RWPE2 (cell line): Measurements from ENCODE around the gene DOK6.
"Not testable (repeated sequence)": the region's sequence is repeated elsewhere in the genome, so short reads cannot be mapped to it uniquely, and the experiment has no call there.

Source experiments
- ATAC-seq: fragments of 200-7000 bp; cut with Tn5 transposase; 3 replicates; pipeline ENCODE4 v1.9.1; 2021; ENCODE audit warnings: low read depth
- DNase-seq: peaks from one replicate; pipeline ENCODE4 v3.0.0-alpha.2; 2020; ENCODE audit warnings: low spot score
- H3K27ac ChIP-seq: fragments of 450-650 bp; 2 replicates; pipeline ENCODE4 v1.5.1; 2017; ENCODE audit warnings: mild to moderate bottlenecking; ENCODE audit not compliant: poor library complexity, severe bottlenecking
- H3K27me3 ChIP-seq: fragments of 250-450 bp; sonication (Bioruptor Pico); 2 replicates; pipeline ENCODE4 v1.5.1; 2021; ENCODE audit warnings: mild to moderate bottlenecking, moderate library complexity; ENCODE audit not compliant: insufficient read depth, poor library complexity, severe bottlenecking
- H3K36me3 ChIP-seq: fragments of 250-450 bp; sonication (Bioruptor Pico); 2 replicates; pipeline ENCODE4 v1.5.1; 2020; ENCODE audit warnings: low read depth, mild to moderate bottlenecking, moderate library complexity
- H3K4me1 ChIP-seq: fragments of 250-450 bp; sonication (Bioruptor Pico); 2 replicates; pipeline ENCODE4 v1.5.1; 2021; ENCODE audit warnings: mild to moderate bottlenecking, moderate library complexity; ENCODE audit not compliant: insufficient read depth, poor library complexity, severe bottlenecking
- H3K4me3 ChIP-seq: fragments of 250-450 bp; sonication (Bioruptor Pico); 2 replicates; pipeline ENCODE4 v1.5.1; 2021; ENCODE audit warnings: mild to moderate bottlenecking, moderate library complexity; ENCODE audit not compliant: severe bottlenecking
- H3K9me3 ChIP-seq: fragments of 250-450 bp; sonication (Bioruptor Pico); 2 replicates; pipeline ENCODE4 v1.5.1; 2021; ENCODE audit warnings: mild to moderate bottlenecking, moderate library complexity; ENCODE audit not compliant: severe bottlenecking
- CTCF ChIP-seq: fragments of 450-650 bp; IDR thresholded peaks from one replicate; pipeline ENCODE4 v1.5.1; 2017; ENCODE audit warnings: mild to moderate bottlenecking, moderate library complexity; ENCODE audit not compliant: poor library complexity, severe bottlenecking

The DOK6 gene

GRCh38 chr18:69659142-69659651 is 258.5 kb downstream of the DOK6 start:
- ATAC-seq (no peak), DNase-seq (no peak)

GRCh38 chr18:69662090-69662489 is 261.4 kb downstream of the DOK6 start:
- not testable (repeated sequence) for H3K36me3 ChIP-seq, H3K27ac ChIP-seq, H3K4me1 ChIP-seq, DNase-seq, H3K9me3 ChIP-seq, ATAC-seq, H3K4me3 ChIP-seq
- peaks cover 30% of the 10 kb centered on the region for H3K27me3 ChIP-seq

More at GRCh38 chr18:69659142-69659651, 258.5 kb downstream of the DOK6 start:
- no peaks in the 10 kb centered on the region for H3K9me3 ChIP-seq
- no peak overlapping the region for H3K27ac ChIP-seq
- H3K36me3 ChIP-seq = no peaks in the 10 kb centered on the region
- H3K27me3 ChIP-seq = peaks cover 35% of the 10 kb centered on the region
- no peaks in the 10 kb centered on the region for H3K4me1 ChIP-seq
- no peak for TF ChIP-seq CTCF
- no peak overlapping the region for H3K4me3 ChIP-seq

GRCh38 chr18:69664399-69664798 is 263.7 kb downstream of the DOK6 start:
- Histone ChIP-seq H3K9me3 (no peaks in the 10 kb centered on the region), H3K4me1 (no peaks in the 10 kb centered on the region), H3K4me3 (no peak overlapping the region), H3K27ac (no peak overlapping the region), H3K27me3 (peaks cover 28% of the 10 kb centered on the region), H3K36me3 (no peaks in the 10 kb centered on the region)
- TF ChIP-seq CTCF = no peak
- no peak for ATAC-seq
- no peak for DNase-seq

- Histone ChIP-seq H3K36me3 (no peaks in the 10 kb centered on the region), H3K27ac (no peak overlapping the region), H3K4me1 (no peaks in the 10 kb centered on the region), H3K9me3 (no peaks in the 10 kb centered on the region), H3K27me3 (peaks cover 7% of the 10 kb centered on the region), H3K4me3 (no peak overlapping the region)
- no peak for TF ChIP-seq CTCF
- DNase-seq (no peak), ATAC-seq (no peak; the same call in 2 of the 3 replicates)
Measured at GRCh38 chr18:69674292-69674877, 273.7 kb downstream of the DOK6 start.

- no peak overlapping the region for H3K27ac ChIP-seq
- H3K36me3 ChIP-seq = no peaks in the 10 kb centered on the region
- DNase-seq (no peak), ATAC-seq (no peak)
- no peak for TF ChIP-seq CTCF
- H3K9me3 ChIP-seq = no peaks in the 10 kb centered on the region
- H3K27me3 ChIP-seq = peaks cover 7% of the 10 kb centered on the region
- no peak overlapping the region for H3K4me3 ChIP-seq
- no peaks in the 10 kb centered on the region for H3K4me1 ChIP-seq
Measured at GRCh38 chr18:69674966-69675365, 274.3 kb downstream of the DOK6 start.
